Stimulated activated CD8-positive, alpha-beta memory T cell treated with anti-CD3 and anti-CD28 coated beads, Interleukin-2, amount 100 ng/mL, for 1 hour (primary cell): ENCODE data around the gene BOLL.
"Not testable (repeated sequence)": the region's sequence is repeated elsewhere in the genome, so short reads cannot be mapped to it uniquely, and the experiment has no call there.

Experiments
- DNase-seq, 2 donors: peaks; one replicate each; pipeline ENCODE4 v3.0.0-alpha.2; 2020; ENCODE audit warnings: low read depth in 2 of 2

Gene BOLL

GRCh38 chr2:197798187-197798586, 13.1 kb upstream of the BOLL start:
- no peak for DNase-seq

- no peak for DNase-seq
Observed at GRCh38 chr2:197795277-197795676, 10.2 kb upstream of the BOLL start.

GRCh38 chr2:197793456-197793855, 8.3 kb upstream of the BOLL start:
- no peak for DNase-seq

GRCh38 chr2:197786010-197786877, 1.1 kb upstream of the BOLL start:
- DNase-seq = peak in 1 of 2 donors; percentile 10

GRCh38 chr2:197782126-197782525, 3.0 kb downstream of the BOLL start:
- DNase-seq = no peak

- no peak for DNase-seq
Observed at GRCh38 chr2:197779261-197779660, 5.9 kb downstream of the BOLL start.

- DNase-seq = no peak
Observed at GRCh38 chr2:197777823-197778407, 7.2 kb downstream of the BOLL start.

GRCh38 chr2:197760293-197760657, 24.8 kb downstream of the BOLL start:
- no peak for DNase-seq

GRCh38 chr2:197759625-197760292, 25.4 kb downstream of the BOLL start:
- no peak for DNase-seq

- DNase-seq = no peak
Observed at GRCh38 chr2:197759013-197759412, 26.1 kb downstream of the BOLL start.

- DNase-seq = no peak
Observed at GRCh38 chr2:197740200-197740599, 44.9 kb downstream of the BOLL start.

- DNase-seq = not testable (repeated sequence)
Observed at GRCh38 chr2:197728555-197729544, 56.3 kb downstream of the BOLL start.

- no peak for DNase-seq
Observed at GRCh38 chr2:197727011-197727410, 58.1 kb downstream of the BOLL start.

GRCh38 chr2:197717863-197718262, 67.3 kb downstream of the BOLL start:
- DNase-seq = no peak

- DNase-seq = no peak
Observed at GRCh38 chr2:197713271-197713670, 71.8 kb downstream of the BOLL start.

- no peak for DNase-seq
Observed at GRCh38 chr2:197711578-197711977, 73.5 kb downstream of the BOLL start.

GRCh38 chr2:197710424-197711042, 74.6 kb downstream of the BOLL start:
- DNase-seq = no peak

- not testable (repeated sequence) for DNase-seq
Observed at GRCh38 chr2:197709140-197709539, 76.0 kb downstream of the BOLL start.

- no peak for DNase-seq
Observed at GRCh38 chr2:197708331-197708730, 76.8 kb downstream of the BOLL start.

GRCh38 chr2:197707316-197708213, 77.6 kb downstream of the BOLL start:
- no peak for DNase-seq
